B cell (primary cell): Measurements from ENCODE around the gene BBS1. TPM values are rescaled to one million over a fixed set of nuclear protein-coding genes. Genes with fewer than 3 reads are reported as not detected.

Experiments used
- ATAC-seq: fragments of 200-7000 bp; cut with Tn5 transposase; one replicate; pipeline ENCODE4 v1.10.0; 2021; ENCODE audit warnings: low read depth, mild to moderate bottlenecking, moderate number of reproducible peaks, moderate library complexity
- CTCF ChIA-PET: fragments of 350-600 bp; sonication (Branson Sonifier 250); formaldehyde crosslinking; loops from one replicate; lab custom pipeline; 2021; ENCODE audit warnings: antibody characterized with exemption, inconsistent platforms; lab: Charles Lee
- POLR2A ChIA-PET: fragments of 350-600 bp; sonication (Branson Sonifier 250); formaldehyde crosslinking; loops from one replicate; lab custom pipeline; 2021; ENCODE audit warnings: antibody characterized with exemption; lab: Charles Lee
- DNase-seq: peaks from one replicate; pipeline ENCODE4 v3.0.0; 2013
- H2AFZ ChIP-seq: 2 replicates; pipeline ENCODE4 v1.6.1; 2012; ENCODE audit warnings: mild to moderate bottlenecking, low read depth, low read length; ENCODE audit not compliant: insufficient read depth, poor library complexity, severe bottlenecking
- H3K27ac ChIP-seq, 2 donors: 1 replicate in 1 of 2; 2 replicates in 1 of 2; pipeline ENCODE4 v1.5.1; 2012 to 2013; ENCODE audit warnings: low read length in 2 of 2, mild to moderate bottlenecking in 2 of 2, moderate library complexity in 1 of 2
- H3K27me3 ChIP-seq, 4 experiments: fragments of 200-600 bp in 1 of 4; sonication (generic) in 1 of 4; replicated peaks in 1 of 4; 1 replicate in 2 of 4; 2 replicates in 2 of 4; pipeline versions ENCODE4 v1.6.1 to v1.7.0; 2013 to 2016; ENCODE audit warnings: low read length in 3 of 4, mild to moderate bottlenecking in 2 of 4, mixed read lengths in 1 of 4, moderate library complexity in 1 of 4; ENCODE audit not compliant: insufficient read depth in 4 of 4, control insufficient read depth in 3 of 4; ENCODE audit errors: control extremely low read depth in 1 of 4
- H3K36me3 ChIP-seq, 2 experiments: replicated peaks in 1 of 2; 1 replicate in 1 of 2; 2 replicates in 1 of 2; pipeline versions ENCODE4 v1.6.1 to v1.7.1; 2013; ENCODE audit warnings: low read length in 1 of 2; ENCODE audit not compliant: insufficient read depth in 2 of 2, control insufficient read depth in 1 of 2; ENCODE audit errors: control extremely low read depth in 1 of 2, extremely low read depth in 1 of 2
- H3K4me1 ChIP-seq, 2 donors: fragments of 200-600 bp in 1 of 2; sonication (generic) in 1 of 2; 1 replicate in 1 of 2; 2 replicates in 1 of 2; pipeline versions ENCODE4 v1.5.1 to v1.6.1; 2013 to 2017; ENCODE audit warnings: low read length in 2 of 2; ENCODE audit not compliant: control insufficient read depth in 2 of 2, insufficient read depth in 2 of 2
- H3K4me2 ChIP-seq: replicated peaks from 2 replicates; pipeline ENCODE3; 2012; ENCODE audit warnings: mild to moderate bottlenecking, low read depth, low read length; ENCODE audit not compliant: poor library complexity, severe bottlenecking
- H3K4me3 ChIP-seq, 5 experiments: fragments of 200-600 bp in 1 of 5; sonication (generic) in 1 of 5; 1 replicate in 3 of 5; 2 replicates in 2 of 5; pipeline versions ENCODE4 v1.5.1 to v1.7.0; 2011 to 2016; ENCODE audit warnings: low read length in 4 of 5, mild to moderate bottlenecking in 4 of 5, low read depth in 2 of 5, control low read depth in 1 of 5, moderate library complexity in 1 of 5; ENCODE audit not compliant: insufficient read depth in 1 of 5; ENCODE audit errors: control extremely low read depth in 1 of 5, extremely low read depth in 1 of 5
- H3K79me2 ChIP-seq: fragments of 200-600 bp; sonication (generic); one replicate; pipeline ENCODE4 v1.6.0; 2016; ENCODE audit warnings: low read length; ENCODE audit not compliant: control insufficient read depth, insufficient read depth
- H3K9ac ChIP-seq: fragments of 200-600 bp; sonication (generic); 2 replicates; pipeline ENCODE4 v1.6.1; 2017; ENCODE audit warnings: mild to moderate bottlenecking, low read length, moderate library complexity
- H3K9me3 ChIP-seq, 3 donors: one replicate each; pipeline versions ENCODE4 v1.6.1 to v1.7.1; 2013; ENCODE audit warnings: low read length in 2 of 3; ENCODE audit not compliant: control insufficient read depth in 2 of 3, insufficient read depth in 1 of 3; ENCODE audit errors: control extremely low read depth in 1 of 3
- H4K20me1 ChIP-seq: 2 replicates; pipeline ENCODE4 v1.6.0; 2012; ENCODE audit warnings: mild to moderate bottlenecking, low read length; ENCODE audit not compliant: insufficient read depth, control insufficient read depth, poor library complexity, severe bottlenecking
- H3K27ac Mint-ChIP-seq: one replicate; pipeline ENCODE4 v1.8.0; 2021; ENCODE audit warnings: mixed read lengths
- H3K27me3 Mint-ChIP-seq: one replicate; pipeline ENCODE4 v1.8.0; 2021; ENCODE audit warnings: mixed read lengths
- H3K4me1 Mint-ChIP-seq: one replicate; pipeline ENCODE4 v1.8.0; 2021; ENCODE audit warnings: mixed read lengths
- H3K4me3 Mint-ChIP-seq: one replicate; pipeline ENCODE4 v1.8.0; 2021; ENCODE audit warnings: mixed read lengths
- H3K9me3 Mint-ChIP-seq: one replicate; pipeline ENCODE4 v1.8.0; 2022; ENCODE audit warnings: mixed read lengths; ENCODE audit not compliant: insufficient read depth
- CTCF ChIP-seq: fragments of 200-600 bp; IDR thresholded peaks from one replicate; pipeline ENCODE4 v1.8.0; 2022; ENCODE audit warnings: antibody characterized with exemption, mild to moderate bottlenecking
- EZH2 ChIP-seq: IDR thresholded peaks from 2 replicates; pipeline ENCODE4 v1.6.1; 2012; ENCODE audit warnings: borderline replicate concordance, low read depth, mild to moderate bottlenecking, moderate library complexity, low read length; ENCODE audit not compliant: insufficient read depth, poor library complexity, severe bottlenecking
- WGBS: methylation state at CpG from one replicate; pipeline ENCODE4 v1.1.5; 2013; ENCODE audit warnings: missing lambda C conversion rate; ENCODE audit not compliant: insufficient coverage; 5-methylcytosine and 5-hydroxymethylcytosine counted together
- intact Hi-C: fragments of 100-400 bp; cut with micrococcal nuclease; formaldehyde crosslinking; loops from one replicate; pipeline ENCODE4 v1.10.0; 2022
- polyA plus RNA-seq: library from polyadenylated mRNA; depleted of rRNA; stranded (reverse); fragments of >200 nt; gene quantifications from 2 replicates; pipeline ENCODE4 v1.2.3, GENCODE V29; 2012
- total RNA-seq, 2 donors: library from RNA; stranded (reverse); fragments of 120-200 nt in 1 of 2; gene quantifications; 1 replicate in 1 of 2; 2 replicates in 1 of 2; pipeline versions ENCODE4 v1.2.3 to v1.2.4, GENCODE V29; 2013 to 2022

BBS1 gene
- total and polyA plus RNA-seq, 2 donors (not counting 1 experiment from before 2014, with no cell fraction given), result 20.4 to 52.5 TPM

GRCh38 chr11:66478729-66479393 is 31.6 kb upstream of the BBS1 start:
- H3K4me3 ChIP-seq, result peak overlapping the region in 4 of 5 experiments; percentile 60 to 92 (median 80)
- WGBS, result 60% methylated on average over 4 of the region's 8 CpGs
- H3K27ac Mint-ChIP-seq, result peak overlapping the region; percentile 93
- ChIA-PET CTCF (interaction anchor here (0.5 to 3.6 kb wide), 13 partner anchors 10 to 200 kb away, joined by 3 to 45 read pairs (median 6); partner anchors contain the start of genes MRPL11, PELI3 and RBM4B), POLR2A (interaction anchor here (2.2 kb wide), 1 partner anchor 12 kb away, joined by 18 read pairs; the partner anchor contains the start of gene PELI3)
- peaks cover 20% of the 10 kb centered on the region for H3K4me1 Mint-ChIP-seq
- intact Hi-C loops, result no loop called here
- no peaks in the 10 kb centered on the region for H3K27me3 ChIP-seq
- peak overlapping the region in 1 of 2 donors; percentile 85 for H3K27ac ChIP-seq
- peaks cover 10 to 20% of the 10 kb centered on the region in 2 donors for H3K4me1 ChIP-seq
- TF ChIP-seq CTCF (peak; percentile 80), EZH2 (no peak)
- no peak for ATAC-seq
- H3K79me2 ChIP-seq, result peaks cover 12% of the 10 kb centered on the region
- H3K36me3 ChIP-seq, result peaks cover 0 to 7% of the 10 kb centered on the region in 2 experiments
- H3K27me3 Mint-ChIP-seq, result no peaks in the 10 kb centered on the region
- H3K9me3 ChIP-seq, result no peaks in the 10 kb centered on the region
- H3K4me3 Mint-ChIP-seq, result peak overlapping the region; percentile 92
- peak overlapping the region; percentile 88 for H3K4me2 ChIP-seq
- peak overlapping the region; percentile 76 for H3K9ac ChIP-seq
- no peaks in the 10 kb centered on the region for H4K20me1 ChIP-seq
- no peaks in the 10 kb centered on the region for H3K9me3 Mint-ChIP-seq
- DNase-seq, result peak; percentile 72
- no peak overlapping the region for H2AFZ ChIP-seq
